HL-60/S4 treated with retinoic acid at 250 ng/mL for 4 days and 3 days (cell line): ENCODE results near the gene NCBP3.
"Not testable (repeated sequence)": the region's sequence is repeated elsewhere in the genome, so short reads cannot be mapped to it uniquely, and the experiment has no call there.

Experiments used
- in situ Hi-C: fragments of 300-500 bp; cut with MboI; formaldehyde crosslinking; loops from 2 replicates; pipeline ENCODE4 v1.7.0; 2022; ENCODE audit warnings: low sequenced_read_pairs

NCBP3 gene

GRCh38 chr17:3882276-3882675 lies 36.2 kb upstream of the NCBP3 start:
- in situ Hi-C loops, result no loop called here

DNA sequence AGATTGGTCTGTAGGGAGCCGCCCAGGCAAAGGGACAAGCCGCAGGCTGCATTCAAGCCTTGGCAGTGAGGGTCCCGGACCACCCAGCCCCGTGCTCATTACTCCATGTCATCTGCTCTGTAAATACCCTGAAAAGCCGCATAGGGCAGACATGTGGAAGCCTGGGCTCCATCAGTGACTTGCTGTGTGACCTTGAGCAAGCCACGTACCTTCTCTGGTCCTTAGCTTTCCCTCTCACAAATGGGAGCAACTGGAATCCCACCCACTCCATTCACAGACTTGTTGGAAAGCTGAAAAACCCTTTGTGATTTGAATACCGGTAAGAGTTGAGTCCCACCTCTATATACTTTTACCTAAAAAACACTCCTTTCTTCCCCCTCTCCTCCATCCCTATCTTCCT lies 34.9 kb upstream of the NCBP3 start:
- in situ Hi-C loops, result no loop called here

DNA sequence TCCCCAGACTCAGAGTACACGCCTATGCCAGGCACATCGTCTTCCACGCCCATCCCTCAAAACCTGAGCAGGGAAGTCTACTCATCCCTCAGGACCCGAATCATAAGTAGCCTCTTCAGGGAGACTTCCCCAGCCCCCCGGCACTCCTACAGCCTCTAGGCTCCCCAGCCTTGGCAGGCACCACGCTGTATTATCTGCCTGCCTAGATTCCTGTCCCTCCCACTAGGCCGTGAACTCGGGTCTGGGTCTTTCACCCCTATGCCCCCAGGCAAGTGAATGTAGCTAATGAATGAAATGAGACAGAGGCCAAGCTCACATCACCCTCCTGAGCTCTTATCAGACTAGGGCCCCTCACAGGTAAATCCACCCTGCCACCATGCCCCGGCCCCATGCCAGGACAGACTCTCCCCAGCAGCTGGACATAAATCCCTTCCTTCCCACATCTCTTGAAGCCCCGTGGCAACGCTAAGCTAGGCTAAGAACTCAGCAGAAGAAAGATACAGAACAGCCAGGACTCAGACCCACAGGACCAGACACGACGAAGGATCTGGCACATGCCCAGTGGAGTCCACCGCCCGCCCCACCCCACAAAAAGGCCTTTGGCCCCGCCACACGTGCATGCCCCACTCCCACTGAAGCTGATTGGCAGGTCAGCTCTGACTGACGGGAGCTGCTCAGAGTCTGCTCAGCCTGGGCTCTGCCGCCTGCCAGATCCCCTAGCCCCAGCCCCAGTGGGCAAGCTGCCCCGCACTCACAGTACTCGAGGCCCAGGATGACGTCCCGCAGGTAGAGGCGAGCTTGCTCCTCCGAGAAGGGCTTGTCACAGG lies 33.8 kb upstream of the NCBP3 start:
- in situ Hi-C loops, result no loop called here

DNA sequence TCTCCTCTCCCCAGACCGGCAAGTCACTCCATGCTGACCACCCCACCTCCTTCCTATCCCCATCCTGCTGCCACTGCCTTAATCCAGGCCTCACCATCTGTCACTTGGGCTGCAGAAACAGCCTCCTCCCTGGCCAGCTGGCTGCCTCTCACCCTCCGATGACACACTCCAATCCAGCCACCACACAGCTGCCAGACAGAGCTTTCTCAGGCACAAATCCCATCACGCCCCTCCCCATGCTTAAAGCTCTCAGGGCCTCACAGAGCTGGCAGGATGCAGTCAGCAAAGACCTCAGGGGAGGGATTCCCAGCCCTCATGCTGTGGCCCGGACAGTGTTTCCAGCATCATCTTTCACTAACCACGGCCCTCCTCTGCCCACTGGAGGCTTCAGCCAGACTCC lies 33.1 kb upstream of the NCBP3 start:
- in situ Hi-C loops, result no loop called here

DNA sequence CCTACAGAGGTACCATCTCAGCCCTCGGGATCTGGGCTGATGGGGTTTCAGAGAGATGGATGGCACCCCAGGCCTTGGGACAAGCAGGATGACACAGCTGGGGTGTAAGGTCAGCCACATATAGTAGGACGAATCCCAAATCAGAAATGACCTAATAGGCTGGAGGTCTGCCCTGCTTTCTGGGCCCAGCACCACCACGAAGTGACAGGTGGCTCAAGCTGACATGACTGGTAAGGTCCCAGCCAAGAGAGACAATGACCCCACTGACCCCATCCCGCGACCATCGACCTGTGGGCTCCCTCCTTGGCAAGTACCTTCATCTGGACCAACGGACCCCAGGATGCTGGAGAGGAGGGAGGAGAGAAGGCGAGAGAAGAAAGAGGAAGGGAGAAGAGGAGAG lies 31.2 kb upstream of the NCBP3 start:
- in situ Hi-C loops, result no loop called here

DNA sequence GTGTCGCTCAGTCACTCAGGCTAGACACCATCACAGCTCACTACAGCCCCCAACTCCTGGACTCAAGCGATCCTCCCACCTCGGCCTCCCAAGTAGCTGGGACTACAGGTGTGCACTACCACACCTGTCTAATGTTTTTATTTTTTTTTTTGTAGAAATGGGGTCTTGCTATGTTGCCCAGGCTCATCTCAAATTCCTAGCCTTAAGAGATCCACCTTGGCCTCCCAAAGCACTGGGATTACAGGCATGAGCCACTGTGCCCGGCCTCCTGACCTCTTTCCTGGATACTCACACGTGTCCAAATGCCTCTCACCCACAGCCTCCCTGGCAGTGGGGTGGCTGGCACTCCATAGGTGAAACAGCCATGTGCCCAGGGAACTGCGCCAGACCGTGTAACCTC lies 29.3 kb upstream of the NCBP3 start:
- in situ Hi-C loops, result no loop called here

DNA sequence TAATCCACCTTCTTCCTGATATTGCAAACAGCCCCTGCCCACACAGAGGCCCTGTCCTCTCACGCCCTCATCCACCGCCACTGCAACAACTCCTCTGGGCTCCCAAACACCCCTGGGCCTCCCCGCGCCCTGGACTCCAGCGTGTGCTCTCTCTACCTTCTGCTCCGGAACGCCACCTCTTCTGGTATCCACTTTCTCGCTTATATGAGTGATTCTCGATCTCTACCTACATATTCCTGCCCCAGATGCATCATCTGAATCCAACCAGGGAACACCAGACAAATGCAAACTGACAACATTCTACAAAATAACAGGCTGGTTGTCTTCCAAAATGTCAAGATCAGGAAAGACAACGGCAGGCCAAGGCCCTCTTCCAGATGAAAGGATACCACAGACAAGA lies 27.8 kb upstream of the NCBP3 start:
- in situ Hi-C loops, result no loop called here

GRCh38 chr17:3870871-3871306 lies 24.8 kb upstream of the NCBP3 start:
- in situ Hi-C loops, result no loop called here

DNA sequence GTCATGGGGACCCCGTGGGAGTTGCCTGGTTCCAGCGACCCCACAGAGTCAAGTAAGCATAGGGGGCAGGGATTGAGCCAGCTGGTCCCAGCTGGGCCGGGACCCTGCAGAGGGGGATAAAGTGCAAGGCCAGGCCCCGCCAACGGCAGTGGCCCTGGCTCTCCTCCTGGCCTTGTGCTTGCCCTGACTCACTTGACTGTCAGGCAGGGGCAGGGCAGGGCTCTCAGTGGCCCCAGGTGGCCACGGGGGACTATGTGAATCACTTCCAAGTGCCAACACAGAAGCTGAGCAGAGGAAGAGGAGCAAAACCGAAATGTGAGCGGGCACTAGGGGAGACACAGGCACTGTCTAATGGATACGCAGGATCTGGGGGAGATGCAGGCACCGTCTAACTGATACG lies 21.6 kb upstream of the NCBP3 start:
- in situ Hi-C loops, result no loop called here

DNA sequence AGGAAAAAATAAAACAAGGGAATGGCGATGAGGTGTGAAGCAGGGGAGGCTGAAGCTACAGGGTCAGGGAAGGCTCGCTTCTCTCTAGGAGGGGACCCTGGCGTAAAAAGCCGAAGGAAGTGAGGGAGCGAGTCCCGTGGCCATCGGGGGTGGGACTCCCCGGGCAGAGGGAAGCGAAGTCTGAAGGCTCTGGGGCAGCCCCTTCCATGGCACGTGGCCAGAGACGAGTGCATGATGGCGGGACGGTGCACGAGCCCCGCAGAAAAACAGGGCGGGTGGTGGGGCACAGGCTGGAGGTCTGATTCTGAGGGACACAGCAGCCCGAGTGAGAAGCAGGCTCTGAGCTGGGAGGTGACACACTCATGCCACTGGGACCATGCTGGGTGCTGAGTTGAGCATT lies 21.1 kb upstream of the NCBP3 start:
- in situ Hi-C loops, result no loop called here

DNA sequence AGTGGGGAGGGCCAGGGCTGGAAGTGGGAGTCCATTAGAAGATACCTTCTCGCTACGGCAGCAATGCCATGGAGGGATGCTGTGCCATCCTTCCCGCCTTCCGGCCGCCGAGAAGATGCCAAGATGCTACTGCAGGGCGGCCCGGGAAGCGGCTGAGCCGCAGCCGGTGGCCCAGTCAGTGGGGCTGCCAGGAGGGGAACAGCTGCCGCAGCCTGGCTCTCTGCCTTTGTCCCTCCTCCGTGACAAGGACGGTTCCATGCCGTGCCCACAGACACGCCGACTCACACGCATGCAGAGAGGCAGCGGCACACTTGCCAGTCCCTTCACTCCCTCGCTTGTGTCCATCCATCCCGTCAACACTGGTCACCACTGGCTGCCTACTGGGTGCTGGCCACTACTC lies 20.2 kb upstream of the NCBP3 start:
- in situ Hi-C loops, result no loop called here

GRCh38 chr17:3865176-3865575 lies 19.1 kb upstream of the NCBP3 start:
- in situ Hi-C loops, result no loop called here

- in situ Hi-C loops, result no loop called here
Measured at GRCh38 chr17:3864534-3864933, 18.5 kb upstream of the NCBP3 start.

- in situ Hi-C loops, result no loop called here
Measured at GRCh38 chr17:3861761-3862681, 16.0 kb upstream of the NCBP3 start.

DNA sequence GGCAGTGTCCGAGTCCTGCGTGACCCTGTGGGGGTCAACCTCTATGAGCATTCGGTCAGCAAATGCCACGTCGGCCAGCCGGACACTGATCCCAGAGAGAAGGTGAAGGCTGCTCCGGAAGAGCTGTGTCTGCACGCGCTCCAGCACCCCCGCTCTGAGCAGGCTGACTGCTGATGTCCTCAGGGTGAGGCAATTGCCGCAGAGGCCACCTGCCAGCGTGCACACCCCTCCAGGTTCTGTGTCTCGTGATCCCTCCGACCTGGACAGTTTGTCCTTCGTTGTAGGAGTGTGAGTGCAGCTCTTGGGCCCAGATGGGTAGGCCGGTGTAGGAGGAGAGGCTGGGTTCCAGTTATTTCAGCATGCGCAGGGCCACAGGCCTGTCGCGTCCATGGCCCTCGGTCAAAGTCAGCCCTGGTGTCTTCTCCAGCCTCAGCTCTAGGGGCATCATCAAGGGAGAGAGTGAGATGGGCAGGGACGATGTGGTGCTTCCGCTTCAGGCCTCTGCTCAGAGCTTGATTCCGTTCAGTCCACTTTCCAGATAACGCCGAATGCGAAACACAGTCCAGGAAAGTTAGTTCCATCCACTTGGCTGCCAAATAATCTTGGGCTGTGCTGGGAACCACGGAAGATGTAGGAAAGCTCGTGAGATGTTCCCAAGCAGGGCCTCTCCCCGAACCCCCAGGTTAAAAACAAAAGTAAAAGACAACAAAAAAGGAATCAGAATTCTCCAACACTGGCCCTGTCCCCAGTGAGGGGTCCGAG lies 15.1 kb upstream of the NCBP3 start:
- in situ Hi-C loops, result no loop called here

DNA sequence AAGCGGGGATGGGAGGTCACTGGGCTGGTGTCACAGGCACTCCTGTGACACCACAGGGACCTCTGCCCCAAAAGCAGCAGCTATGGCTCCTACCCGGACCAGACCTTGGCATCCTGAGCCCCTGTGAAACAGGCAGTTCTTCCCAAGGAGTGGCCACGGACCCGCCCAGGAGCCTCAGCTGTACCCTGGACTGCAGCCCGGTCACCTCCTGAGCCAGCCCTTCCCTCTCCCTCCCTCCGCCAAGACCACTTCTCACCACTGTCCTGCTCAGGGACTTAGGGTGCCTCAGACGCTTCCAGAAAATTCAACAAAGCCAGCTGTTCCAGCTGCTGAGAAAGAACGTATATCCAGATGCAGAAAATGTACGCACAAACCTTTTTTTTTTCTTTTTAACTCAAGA lies 13.9 kb upstream of the NCBP3 start:
- in situ Hi-C loops, result no loop called here

DNA sequence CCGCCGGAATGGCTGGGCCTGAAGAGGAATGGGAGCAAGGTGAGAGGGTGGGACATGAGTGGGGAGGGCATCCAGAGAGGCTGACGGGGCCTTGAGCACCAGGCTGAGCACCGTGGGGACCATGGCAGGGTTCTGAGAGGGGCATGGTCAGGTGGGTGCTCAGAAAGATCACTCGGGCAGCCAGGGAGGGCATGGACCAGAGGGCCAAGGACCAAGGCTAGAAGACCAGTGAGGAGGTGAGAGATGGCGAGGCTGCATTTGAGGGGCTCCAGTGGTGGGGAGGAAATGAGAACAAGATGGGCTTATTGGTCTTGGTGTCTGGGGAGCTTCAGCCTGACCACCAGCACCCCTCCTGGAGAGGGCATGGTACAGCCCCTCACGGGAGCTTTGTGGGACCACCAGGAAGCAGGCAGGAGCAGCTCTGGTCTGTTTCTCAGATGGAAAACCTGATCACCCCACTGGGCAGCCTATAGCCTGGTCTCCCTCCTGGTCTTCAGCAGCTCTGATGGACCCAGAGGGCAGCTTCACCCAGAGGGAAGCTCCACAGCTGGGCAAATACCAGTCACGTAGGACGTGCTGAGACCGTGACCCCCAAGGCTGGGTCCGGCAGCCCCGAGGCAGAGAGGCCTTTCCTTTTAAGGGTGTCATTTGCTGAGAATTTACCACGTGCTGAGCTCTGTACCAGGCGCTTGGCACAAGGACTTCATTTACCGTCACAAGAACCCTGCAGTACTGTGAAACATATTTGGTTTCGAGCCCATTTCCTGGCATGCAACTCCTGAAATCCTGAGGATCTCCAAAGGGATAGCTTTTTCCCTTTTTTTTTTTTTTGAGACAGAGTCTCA lies 11.4 kb upstream of the NCBP3 start:
- in situ Hi-C loops, result no loop called here

GRCh38 chr17:3854204-3854603 lies 8.2 kb upstream of the NCBP3 start:
- in situ Hi-C loops, result not testable (repeated sequence)

- in situ Hi-C loops, result no loop called here
Measured at GRCh38 chr17:3852561-3852960, 6.5 kb upstream of the NCBP3 start.

GRCh38 chr17:3851461-3852100 lies 5.5 kb upstream of the NCBP3 start:
- in situ Hi-C loops, result no loop called here
